GM19467 (cell line): ENCODE data around the gene CTTNBP2.

Experiments
- ATAC-seq: cut with Tn5 transposase; IDR thresholded peaks from one replicate; pipeline ENCODE4 v1.9.1; 2021; ENCODE audit warnings: mild to moderate bottlenecking, moderate library complexity; ENCODE audit not compliant: unreplicated experiment

The CTTNBP2 gene

DNA sequence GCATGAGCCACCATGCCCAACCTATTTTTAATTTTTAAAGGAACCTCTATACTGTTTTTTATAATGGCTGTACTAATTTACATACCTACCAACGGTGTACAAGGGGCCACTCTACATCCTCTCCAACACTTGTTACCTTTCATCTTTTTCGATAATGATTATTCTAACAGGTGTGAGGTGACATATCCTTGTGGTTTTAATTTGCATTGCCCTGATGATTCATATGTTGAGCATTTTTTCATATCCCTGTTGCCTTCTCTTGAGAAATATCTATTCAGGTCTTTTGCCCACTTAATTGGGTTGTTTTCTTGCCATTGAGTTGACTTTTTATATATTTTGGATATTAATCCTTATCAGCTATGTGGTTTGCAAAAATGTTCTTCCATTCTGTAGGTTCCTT is 167.0 kb downstream of the CTTNBP2 start:
- ATAC-seq, result no peak

DNA sequence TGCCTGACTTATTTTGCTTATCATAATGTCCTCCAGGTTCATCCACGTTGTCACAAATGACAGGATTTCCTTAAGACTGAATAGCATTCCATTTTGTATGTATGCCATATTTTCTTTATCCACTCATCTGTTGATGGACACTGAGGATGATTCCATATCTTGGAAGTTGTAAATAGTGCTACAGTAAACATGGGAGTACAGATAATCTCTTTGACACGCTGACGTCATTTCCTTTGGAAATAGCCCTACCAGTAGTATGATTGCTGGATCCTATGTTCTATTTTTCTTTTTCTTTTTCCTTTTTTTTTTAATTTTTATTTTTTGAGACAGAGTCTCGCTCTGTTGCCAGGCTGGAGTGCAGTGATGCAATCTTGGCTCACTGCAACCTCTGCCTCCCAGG is 167.6 kb downstream of the CTTNBP2 start:
- no peak for ATAC-seq

DNA sequence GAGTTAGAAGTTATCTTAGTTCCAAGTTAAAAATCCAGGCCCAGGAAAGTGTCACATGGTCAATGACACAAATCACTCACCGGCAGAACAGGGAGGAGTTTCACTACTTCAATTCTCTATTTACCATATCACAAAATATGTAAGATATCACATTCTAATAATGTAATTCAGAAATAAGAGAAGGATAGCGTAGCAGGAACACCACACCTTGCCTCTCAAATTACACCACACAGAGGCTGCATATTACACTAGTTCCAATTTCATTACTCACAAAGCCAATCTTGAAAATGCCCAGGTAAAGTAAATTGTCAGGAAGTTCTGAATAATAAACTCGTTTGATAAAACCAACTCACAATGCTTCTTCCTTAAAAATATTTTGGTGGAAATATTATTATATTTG is 169.2 kb downstream of the CTTNBP2 start:
- ATAC-seq, result no peak

DNA sequence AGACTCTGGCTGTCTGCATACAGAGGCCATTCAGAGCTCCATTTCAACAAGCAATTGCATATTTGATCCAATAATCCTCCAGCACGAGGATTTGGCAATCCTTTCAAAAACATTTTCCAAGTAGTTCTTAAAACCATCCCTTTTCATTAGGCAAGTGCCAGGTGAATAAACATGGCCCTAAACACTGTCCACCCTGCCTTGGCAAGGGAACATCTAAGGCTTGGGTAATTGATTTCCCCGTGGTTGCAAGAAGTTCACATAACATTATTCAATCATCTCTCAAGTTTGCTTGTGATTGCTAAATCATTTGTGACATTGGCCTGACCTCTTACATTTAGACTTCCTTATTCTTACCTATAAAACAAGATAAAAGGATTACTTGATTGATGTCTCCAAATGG is 175.2 kb downstream of the CTTNBP2 start:
- ATAC-seq, result no peak

DNA sequence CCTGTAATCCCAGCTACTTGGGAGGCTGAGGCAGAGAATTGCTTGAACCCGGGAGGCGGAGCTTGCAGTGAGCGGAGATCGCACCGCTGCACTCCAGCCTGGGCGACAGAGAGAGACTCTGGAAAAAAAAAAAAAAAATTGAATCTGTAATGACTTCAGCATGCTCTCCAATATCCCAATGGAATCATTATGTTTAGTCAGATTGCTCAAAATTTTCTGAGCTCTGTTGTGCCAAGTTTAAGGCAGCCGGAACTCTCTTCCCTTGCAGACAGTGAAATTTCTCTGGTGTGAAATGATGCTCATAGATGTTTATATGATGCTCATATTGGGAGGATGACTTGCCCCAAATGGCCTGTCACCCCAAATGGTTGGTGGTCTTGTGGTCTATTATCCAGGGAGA is 180.9 kb downstream of the CTTNBP2 start:
- ATAC-seq, result no peak

DNA sequence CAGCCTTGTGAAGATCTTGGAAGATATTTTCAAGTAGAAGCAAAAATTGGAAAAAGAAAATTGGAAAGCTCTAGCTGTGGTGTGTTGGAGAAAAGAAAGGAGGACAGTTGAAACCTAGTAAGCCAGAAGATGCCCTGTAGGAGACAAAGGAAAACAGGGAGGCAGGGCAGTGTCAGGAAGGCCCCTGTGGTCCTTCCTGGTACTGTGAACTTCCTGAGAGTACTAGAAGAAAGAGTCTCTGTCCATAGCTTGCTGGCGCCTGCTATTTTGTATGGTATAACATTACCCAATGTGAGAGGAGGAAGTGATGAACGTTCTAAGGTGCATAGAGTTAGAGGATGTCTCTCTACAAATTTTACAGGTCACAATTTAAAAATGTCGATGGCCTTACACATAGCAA is 183.1 kb downstream of the CTTNBP2 start:
- ATAC-seq, result no peak

DNA sequence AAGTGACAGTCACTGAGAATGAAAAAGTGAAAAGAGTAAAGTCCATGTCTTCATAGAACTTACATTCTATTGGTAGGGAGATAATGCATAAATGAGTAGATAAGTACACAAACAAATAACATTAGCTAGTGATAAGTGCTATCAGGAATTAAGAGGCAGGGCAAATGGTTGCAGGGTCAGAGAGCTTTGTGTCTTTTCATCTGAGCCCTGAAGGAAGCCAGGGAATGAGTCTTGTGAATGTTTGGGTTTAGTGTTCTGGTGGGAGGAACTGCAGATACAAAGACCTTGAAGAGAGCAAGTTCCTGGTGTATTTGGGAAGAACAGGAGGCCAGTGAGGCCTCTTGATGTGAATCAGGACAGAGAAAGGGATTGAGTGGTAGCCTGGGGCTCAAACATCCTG is 183.8 kb downstream of the CTTNBP2 start:
- no peak for ATAC-seq

DNA sequence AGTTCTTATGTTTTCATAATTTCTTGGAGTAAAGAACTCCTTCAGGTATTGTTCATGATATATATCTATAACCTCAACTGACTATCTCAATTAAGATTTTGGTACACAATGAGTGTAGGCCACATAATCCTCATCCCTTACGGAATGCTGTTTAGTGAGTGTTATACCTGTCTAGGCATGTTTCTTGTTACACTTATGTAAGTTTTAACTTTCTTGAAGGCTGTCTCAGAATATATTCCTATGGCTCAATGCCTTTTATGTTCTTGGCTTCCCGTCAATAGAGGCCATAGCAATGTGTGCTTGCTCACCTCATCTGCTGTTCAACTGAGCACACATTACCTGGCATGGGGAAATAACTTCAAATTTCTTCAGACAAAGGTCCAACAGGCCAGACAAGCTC is 185.1 kb downstream of the CTTNBP2 start:
- ATAC-seq, result no peak

DNA sequence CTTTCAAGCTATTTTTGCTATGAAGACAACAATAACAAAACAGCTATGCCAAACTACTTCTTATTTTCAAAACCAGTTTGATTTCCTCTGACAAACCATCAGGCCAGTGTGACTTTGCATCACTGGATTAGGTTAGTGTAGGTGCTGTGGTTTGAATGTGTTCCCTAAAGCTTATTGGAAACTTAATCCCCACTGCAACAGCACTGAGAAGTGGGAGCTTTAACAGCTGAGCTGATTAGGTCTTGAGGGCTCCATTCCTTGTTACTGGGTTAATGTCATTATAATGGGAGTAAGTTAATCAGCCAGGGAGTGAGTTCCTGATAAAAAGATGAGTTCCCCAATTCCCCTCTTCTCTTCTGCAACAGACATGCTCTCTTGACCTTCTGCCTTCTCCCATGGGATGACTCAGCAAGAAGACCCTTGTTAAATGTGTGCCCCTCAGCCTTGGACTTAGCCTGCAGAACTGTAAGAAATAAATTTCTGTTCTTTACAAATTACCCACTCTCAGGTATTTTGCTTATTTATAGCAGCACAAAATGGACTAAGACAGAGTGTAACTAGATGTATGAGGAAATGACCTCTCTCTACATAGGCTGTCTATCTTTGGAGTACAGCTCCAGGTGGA is 186.8 kb downstream of the CTTNBP2 start:
- ATAC-seq, result no peak

DNA sequence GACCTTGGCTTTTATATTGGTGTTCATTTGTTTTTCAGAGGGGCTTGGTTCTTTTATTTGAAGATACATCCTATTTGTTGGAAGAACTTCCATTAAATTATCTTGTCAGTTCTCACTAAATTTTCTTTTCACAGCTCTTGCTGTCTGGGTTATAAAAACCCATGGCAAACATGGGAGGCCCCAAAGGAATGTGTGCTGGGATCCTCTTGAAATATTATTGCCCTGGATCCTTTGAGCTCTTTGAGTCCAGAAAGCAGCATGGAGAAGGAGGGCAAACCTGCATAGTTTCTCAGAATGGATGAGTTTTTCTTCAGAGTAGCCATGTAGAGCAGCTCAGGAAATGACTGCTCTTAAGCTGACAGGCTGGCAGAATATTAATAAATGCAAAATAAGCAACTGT is 187.4 kb downstream of the CTTNBP2 start:
- ATAC-seq, result no peak

DNA sequence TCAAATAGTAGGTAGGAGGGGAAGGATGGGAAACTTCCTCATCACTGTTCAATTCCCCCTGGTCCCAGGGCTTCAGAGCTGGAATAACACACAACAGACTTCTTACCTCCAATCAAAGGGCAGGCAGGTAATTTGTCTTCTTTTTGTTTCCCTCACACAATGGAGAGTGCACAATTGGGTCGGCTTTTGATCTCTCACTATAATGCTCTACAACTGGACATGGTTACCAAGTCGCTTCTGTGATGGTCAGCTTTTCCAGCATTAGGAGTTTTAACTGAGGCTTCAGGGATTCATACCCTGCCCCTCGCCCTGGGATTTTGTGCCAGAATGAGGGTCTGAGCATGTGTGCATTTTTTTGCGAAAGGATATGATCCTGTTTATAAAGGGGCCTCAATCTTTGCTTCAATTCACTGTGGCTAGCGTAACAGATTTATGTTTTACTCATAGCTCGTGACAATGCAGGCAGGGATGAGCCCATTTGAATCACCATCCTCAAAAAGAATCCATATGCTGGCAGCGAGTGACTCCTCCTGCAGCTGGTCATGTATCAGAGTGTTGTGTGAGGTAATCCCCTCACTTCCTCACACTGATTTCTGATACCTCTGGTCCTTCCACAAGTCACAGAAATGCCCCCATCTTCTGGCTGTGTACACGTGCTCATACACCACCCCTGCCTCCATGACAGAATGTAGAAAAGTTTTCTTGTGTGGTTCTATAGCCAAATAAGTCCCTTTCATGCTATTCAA is 189.6 kb downstream of the CTTNBP2 start:
- ATAC-seq, result no peak

DNA sequence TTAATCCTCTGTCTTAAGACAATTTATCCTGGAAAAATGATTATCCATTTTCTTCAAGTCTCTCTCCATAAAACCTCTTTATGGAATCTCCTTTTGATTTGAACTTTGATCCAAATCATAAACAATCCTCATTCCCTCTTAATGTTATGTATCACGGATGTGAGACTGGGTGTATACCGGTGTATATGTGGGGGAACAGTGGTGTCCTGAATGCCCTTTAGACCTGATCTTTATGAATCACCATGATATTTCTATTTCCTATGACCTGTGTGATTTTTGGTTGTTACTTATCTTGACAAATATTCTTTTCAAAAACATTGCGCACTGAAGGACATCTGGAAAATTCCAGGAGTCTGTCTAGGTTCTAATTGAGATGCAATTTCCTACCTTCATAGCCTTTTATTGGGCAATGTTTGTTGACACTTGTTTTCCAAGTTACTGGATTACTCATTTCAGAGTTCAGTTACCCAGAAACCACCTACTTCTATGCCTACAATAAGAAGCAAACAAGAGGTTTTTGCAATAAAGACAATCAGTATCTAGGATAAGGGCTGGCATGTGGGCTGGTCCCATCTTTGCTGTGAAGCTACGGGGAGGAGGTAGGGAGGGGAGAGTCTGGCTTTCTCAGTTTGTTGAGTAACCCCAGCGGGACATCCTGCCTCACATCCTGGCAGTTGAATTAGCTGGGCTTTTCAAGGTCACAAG is 190.4 kb downstream of the CTTNBP2 start:
- ATAC-seq, result no peak

DNA sequence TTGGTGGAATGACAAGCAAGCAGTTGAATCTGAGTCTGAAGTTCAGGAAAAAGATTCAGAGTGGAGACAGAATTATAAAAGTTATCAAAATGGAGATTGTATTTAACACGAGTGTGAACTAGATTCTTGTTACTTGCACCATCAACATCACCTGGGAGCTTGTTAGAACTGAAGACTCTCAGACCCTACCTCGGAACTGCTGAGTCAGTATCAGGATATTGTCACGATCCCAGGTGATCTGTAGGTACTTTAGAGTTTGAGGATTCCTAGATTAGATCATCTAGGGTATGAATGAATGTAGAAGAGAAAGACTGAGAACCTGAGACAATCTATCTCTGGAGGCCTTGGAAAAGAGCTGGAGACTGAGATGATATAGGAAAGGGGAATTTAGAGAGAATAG is 194.1 kb downstream of the CTTNBP2 start:
- no peak for ATAC-seq

DNA sequence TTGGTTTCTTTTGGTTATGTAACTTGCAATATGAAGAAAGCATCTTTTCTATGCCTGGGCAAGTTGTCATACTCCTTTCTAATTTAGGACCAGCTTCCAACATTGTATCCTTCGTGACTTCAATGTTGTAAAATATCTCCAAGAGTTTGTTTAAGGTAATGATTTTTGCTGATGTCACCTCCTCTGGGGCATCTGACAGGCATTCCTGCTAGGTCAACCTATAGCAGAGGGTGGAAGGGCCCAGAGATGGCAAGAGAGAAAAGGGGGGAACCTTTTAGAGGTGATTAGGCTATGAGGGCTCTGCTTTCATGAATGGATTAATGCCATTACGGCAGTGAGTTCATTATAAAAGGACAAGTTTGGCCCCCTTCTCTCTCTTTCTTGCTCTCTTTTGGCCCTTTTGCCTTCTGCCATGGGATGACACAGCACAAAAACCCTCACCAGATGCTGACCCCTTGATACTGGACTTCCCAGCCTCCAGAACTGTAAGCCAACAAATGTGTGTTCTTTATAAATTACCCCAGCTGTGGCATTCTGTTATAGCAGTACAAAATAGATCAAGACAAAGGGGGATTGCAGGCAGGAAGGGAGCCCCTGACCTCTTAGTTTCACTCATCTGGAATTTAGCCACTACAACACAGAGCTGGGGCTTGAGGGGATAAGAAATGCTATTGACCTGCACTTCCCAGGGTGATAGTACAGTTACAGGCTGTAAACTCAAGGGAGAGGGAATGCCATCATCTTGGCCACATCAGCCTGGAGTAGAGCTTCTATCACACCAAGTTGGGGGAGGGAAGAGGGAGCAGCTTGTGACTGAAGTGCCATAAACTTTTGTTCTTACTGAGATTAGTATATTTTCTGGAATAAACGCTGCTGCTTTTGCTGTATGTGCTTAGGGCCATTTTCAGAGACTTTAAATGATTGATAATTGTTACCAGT is 197.5 kb downstream of the CTTNBP2 start:
- ATAC-seq, result no peak

DNA sequence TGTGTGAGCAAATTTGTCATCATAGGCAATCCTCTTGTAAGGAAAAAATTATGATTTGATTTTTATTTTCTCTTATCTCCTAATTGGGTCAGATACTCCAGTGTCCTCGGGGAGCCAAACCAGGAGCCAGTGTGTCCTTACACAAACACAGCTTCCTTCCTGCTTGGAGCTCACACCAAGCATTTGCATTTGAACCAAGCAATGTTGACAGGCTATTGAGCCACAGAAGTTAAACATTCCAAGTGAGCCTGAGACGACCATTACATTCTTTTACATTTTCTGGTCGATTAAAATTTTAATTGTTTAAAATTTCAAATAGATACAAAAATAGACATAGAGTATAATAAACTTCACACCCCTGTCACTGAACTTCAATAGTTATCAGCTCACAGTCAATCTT is 198.6 kb downstream of the CTTNBP2 start:
- ATAC-seq, result no peak

DNA sequence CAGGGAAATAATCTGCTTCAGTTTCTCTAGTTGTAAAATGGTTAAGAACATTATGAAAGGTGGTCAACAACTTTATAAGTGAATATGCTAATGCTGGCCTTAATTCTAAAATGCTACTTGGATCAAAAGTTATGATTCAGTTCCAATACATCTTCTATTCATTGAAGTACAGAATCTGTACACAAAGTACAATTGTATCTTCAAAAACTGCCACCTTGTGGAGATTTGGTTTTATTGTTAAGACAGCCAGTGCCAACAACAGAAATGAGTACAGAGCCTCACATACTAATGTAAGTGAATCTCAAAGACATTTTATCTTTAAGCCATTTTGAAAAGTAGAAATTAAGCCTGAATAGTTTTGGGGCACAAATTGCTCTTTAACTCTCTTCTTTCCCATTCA is 199.4 kb downstream of the CTTNBP2 start:
- ATAC-seq, result no peak

DNA sequence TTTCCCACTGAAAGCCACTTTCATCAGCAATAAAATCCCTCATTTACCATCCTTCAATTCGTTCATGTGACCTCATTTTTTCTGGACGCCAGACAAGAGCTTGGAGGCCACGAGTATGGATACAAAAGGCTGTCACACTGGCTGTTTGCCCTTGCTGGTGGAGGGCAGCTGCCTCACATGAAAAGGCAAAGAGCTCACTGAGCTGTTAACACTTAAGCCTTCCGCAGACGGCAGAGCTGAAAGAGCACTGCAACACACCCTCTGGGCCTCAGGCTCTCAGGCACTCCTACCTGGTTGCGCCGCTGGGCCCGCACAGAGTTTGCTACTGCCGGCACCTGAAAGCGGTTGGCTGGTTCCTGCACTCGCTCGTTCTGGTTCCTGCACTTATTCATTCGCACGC is 199.9 kb downstream of the CTTNBP2 start:
- no peak for ATAC-seq

DNA sequence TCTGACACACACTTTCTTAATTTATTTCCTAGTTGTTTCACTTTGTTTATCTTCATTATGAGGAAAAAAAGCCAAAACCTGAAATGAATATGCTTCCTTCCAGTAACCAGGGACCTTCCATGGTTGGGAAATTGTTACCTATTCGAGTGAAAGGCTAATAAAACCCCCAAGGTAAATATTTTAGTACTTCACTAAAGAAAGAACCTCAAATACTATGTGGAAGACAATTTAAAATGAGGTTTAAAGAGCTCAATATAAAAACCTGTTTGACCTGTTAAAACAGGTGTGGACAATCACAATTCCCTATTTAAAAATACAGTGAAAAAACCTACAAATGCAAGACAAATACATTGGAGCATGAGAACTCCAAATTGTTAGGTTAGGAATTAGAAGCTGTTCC is 200.8 kb downstream of the CTTNBP2 start:
- ATAC-seq, result no peak

DNA sequence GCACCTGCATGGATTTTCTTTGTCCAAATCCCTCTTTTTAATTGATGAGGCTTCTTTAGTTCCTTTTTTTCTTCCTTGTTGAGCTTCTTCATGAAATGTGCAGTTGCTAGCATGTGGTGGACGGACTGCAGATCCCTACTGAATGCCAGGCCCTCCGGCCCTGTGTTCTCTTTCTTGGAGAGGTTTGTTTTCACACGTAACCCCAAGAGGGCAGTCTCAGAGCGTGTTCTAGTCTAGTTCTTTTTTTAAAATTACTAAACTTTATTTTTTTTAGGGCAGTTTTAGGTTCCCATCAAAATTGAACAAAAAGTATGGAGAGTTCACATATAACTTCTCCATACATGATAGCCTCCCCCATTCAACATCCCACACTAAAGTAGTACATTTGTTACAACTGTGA is 203.4 kb downstream of the CTTNBP2 start:
- no peak for ATAC-seq

DNA sequence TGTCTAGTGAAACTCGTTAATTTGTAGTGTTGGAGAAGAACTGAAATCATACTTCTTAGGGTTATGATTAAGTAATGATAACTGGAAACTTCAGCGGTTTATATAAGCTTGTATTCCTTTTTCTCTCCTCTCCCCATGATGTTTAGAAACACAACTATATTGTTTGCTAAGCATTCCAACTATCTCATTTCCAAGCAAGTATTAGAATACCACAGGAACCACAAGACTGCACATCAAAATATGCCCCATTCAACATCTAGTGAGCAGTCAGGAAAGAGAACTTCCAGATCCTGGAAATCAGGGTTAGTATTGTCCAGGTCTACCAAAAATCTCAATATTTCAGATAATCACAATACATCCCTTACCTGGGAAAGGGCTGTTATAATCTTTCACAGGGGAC is 205.8 kb downstream of the CTTNBP2 start:
- no peak for ATAC-seq

DNA sequence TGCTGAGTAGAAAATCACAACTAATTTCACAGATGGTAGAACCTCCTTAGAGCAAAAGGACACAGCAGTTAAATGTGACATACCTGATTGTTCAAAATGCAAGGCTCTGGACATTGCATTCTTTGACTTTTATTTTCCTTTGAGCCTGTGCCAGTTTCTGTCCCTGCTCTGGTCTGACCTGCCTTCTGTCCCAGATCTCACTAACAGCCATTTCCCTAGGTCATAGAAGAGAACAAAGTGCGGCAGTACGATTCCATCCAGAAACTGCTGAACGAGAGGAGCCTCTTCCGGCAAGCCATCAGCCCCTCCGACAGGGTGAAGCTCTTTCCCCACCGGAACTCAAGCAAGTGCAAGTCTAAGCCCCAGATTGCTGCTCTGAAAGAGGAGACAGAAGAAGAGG is 206.6 kb downstream of the CTTNBP2 start:
- no peak for ATAC-seq
